ENCODE results near the gene LGR4. TPM values are rescaled to one million over a fixed set of nuclear protein-coding genes. Genes with fewer than 3 reads are reported as not detected.

The LGR4 gene
- total and polyA plus RNA-seq, 2 donors (not counting 1 experiment from before 2014, with no cell fraction given), result 0.92 to 3.3 TPM

- no peak overlapping the region for H3K4me2 ChIP-seq (replicated peaks; ENCODE audit: low read depth, low read length, poor library complexity, severe bottlenecking)
- intact Hi-C loops (cut with micrococcal nuclease), result no loop called here
- no peak for TF ChIP-seq EZH2 (IDR thresholded peaks at IDR 0.05; ENCODE audit: borderline replicate concordance, insufficient read depth, low read depth, low read length, poor library complexity, severe bottlenecking)
- TF ChIP-seq CTCF (IDR thresholded peaks at IDR 0.05), result no peak
- no peaks in the 10 kb centered on the region for H3K36me3 ChIP-seq (replicated peaks in 1 of 2; ENCODE audit: control extremely low read depth in 1 of 2, control insufficient read depth in 1 of 2, extremely low read depth in 1 of 2, insufficient read depth in 2 of 2, low read length in 1 of 2)
- ATAC-seq (ENCODE audit: low read depth) (no peak), DNase-seq (no peak)
- Mint-ChIP-seq H3K27ac (no peak overlapping the region), H3K27me3 (peaks cover 11% of the 10 kb centered on the region), H3K9me3 (ENCODE audit: insufficient read depth) (no peaks in the 10 kb centered on the region), H3K4me3 (no peak overlapping the region), H3K4me1 (peaks cover 22% of the 10 kb centered on the region)
- no peaks in the 10 kb centered on the region for H3K9me3 ChIP-seq (ENCODE audit: control extremely low read depth in 1 of 3, control insufficient read depth in 2 of 3, insufficient read depth in 1 of 3, low read length in 2 of 3)
- H3K27me3 ChIP-seq (replicated peaks in 1 of 4; ENCODE audit: control extremely low read depth in 1 of 4, control insufficient read depth in 3 of 4, insufficient read depth in 4 of 4, low read length in 3 of 4), result peaks cover 0 to 8% (median 0%) of the 10 kb centered on the region in 4 experiments
- no peak overlapping the region for H3K4me3 ChIP-seq (ENCODE audit: control extremely low read depth in 1 of 5, extremely low read depth in 1 of 5, insufficient read depth in 1 of 5, low read depth in 2 of 5, low read length in 4 of 5)
- no peak overlapping the region for H2AFZ ChIP-seq (ENCODE audit: insufficient read depth, low read depth, low read length, poor library complexity, severe bottlenecking)
- H3K27ac ChIP-seq (ENCODE audit: low read length in 2 of 2), result no peak overlapping the region
- 100% methylated on average over 3 of the region's 8 CpGs for WGBS (ENCODE audit: insufficient coverage)
- no peaks in the 10 kb centered on the region for H4K20me1 ChIP-seq (ENCODE audit: control insufficient read depth, insufficient read depth, low read length, poor library complexity, severe bottlenecking)
- H3K9ac ChIP-seq (ENCODE audit: low read length), result no peak overlapping the region
- CTCF ChIA-PET, result interaction anchor here (0.7 kb wide), 1 partner anchor 25 kb away, joined by 4 read pairs; no protein-coding TSS in a partner anchor
- H3K4me1 ChIP-seq (ENCODE audit: control insufficient read depth in 2 of 2, insufficient read depth in 2 of 2, low read length in 2 of 2), result peaks cover 11% of the 10 kb centered on the region in 2 donors
- H3K79me2 ChIP-seq (ENCODE audit: control insufficient read depth, insufficient read depth, low read length), result no peaks in the 10 kb centered on the region
- POLR2A ChIA-PET, result no interaction called here
Observed at GRCh38 chr11:27468995-27469695, 3.4 kb downstream of the LGR4 start.

GRCh38 chr11:27468209-27468994 is 4.2 kb downstream of the LGR4 start:
- Histone ChIP-seq H3K9ac (ENCODE audit: low read length) (no peak overlapping the region), H3K27ac (ENCODE audit: low read length in 2 of 2) (no peak overlapping the region), H3K79me2 (ENCODE audit: control insufficient read depth, insufficient read depth, low read length) (no peaks in the 10 kb centered on the region), H3K27me3 (replicated peaks in 1 of 4; ENCODE audit: control extremely low read depth in 1 of 4, control insufficient read depth in 3 of 4, insufficient read depth in 4 of 4, low read length in 3 of 4) (peaks cover 0 to 8% (median 1%) of the 10 kb centered on the region in 4 experiments), H3K4me2 (replicated peaks; ENCODE audit: low read depth, low read length, poor library complexity, severe bottlenecking) (no peak overlapping the region), H4K20me1 (ENCODE audit: control insufficient read depth, insufficient read depth, low read length, poor library complexity, severe bottlenecking) (no peaks in the 10 kb centered on the region), H3K36me3 (replicated peaks in 1 of 2; ENCODE audit: control extremely low read depth in 1 of 2, control insufficient read depth in 1 of 2, extremely low read depth in 1 of 2, insufficient read depth in 2 of 2, low read length in 1 of 2) (no peaks in the 10 kb centered on the region), H3K9me3 (ENCODE audit: control extremely low read depth in 1 of 3, control insufficient read depth in 2 of 3, insufficient read depth in 1 of 3, low read length in 2 of 3) (no peaks in the 10 kb centered on the region), H2AFZ (ENCODE audit: insufficient read depth, low read depth, low read length, poor library complexity, severe bottlenecking) (no peak overlapping the region), H3K4me1 (ENCODE audit: control insufficient read depth in 2 of 2, insufficient read depth in 2 of 2, low read length in 2 of 2) (peaks cover 11% of the 10 kb centered on the region in 2 donors), H3K4me3 (ENCODE audit: control extremely low read depth in 1 of 5, extremely low read depth in 1 of 5, insufficient read depth in 1 of 5, low read depth in 2 of 5, low read length in 4 of 5) (no peak overlapping the region)
- POLR2A ChIA-PET, result no interaction called here
- WGBS (ENCODE audit: insufficient coverage), result 62% methylated on average over 2 of the region's 5 CpGs
- no peak for ATAC-seq (ENCODE audit: low read depth)
- H3K4me1 Mint-ChIP-seq, result peaks cover 22% of the 10 kb centered on the region
- intact Hi-C loops (cut with micrococcal nuclease), result no loop called here
- no peak overlapping the region for H3K4me3 Mint-ChIP-seq
- no peak for DNase-seq
- TF ChIP-seq CTCF (IDR thresholded peaks at IDR 0.05) (no peak), EZH2 (IDR thresholded peaks at IDR 0.05; ENCODE audit: borderline replicate concordance, insufficient read depth, low read depth, low read length, poor library complexity, severe bottlenecking) (no peak)
- H3K27ac Mint-ChIP-seq, result no peak overlapping the region
- CTCF ChIA-PET, result interaction anchor here (0.7 to 0.8 kb wide), 2 partner anchors 18 to 25 kb away, joined by 3 to 4 read pairs; no protein-coding TSS in a partner anchor
- H3K9me3 Mint-ChIP-seq (ENCODE audit: insufficient read depth), result no peaks in the 10 kb centered on the region
- H3K27me3 Mint-ChIP-seq, result peaks cover 11% of the 10 kb centered on the region
